Vagina (tissue), 2 donors: Measurements from ENCODE around the gene SLC2A10. TPM values are rescaled to one million over a fixed set of nuclear protein-coding genes. Genes with fewer than 3 reads are reported as not detected.
A peak's percentile ranks its signal among the peaks of the same experiment; 100 is the strongest.

Source experiments
- DNase-seq, 2 donors: peaks; one replicate each; pipeline ENCODE4 v3.0.0-alpha.2; 2017; ENCODE audit errors: extremely low spot score in 2 of 2
- H3K27ac ChIP-seq: fragments of 200-600 bp; sonication (generic); one replicate; pipeline ENCODE4 v1.5.1; 2019
- H3K27me3 ChIP-seq: fragments of 200-600 bp; sonication (generic); one replicate; pipeline ENCODE4 v1.5.1; 2019
- H3K36me3 ChIP-seq, 2 donors: fragments of 200-600 bp; sonication (generic); one replicate each; pipeline ENCODE4 v1.5.1; 2017 to 2019
- H3K4me1 ChIP-seq: fragments of 200-600 bp; sonication (generic); one replicate; pipeline ENCODE4 v1.5.1; 2019
- H3K4me3 ChIP-seq, 2 donors: fragments of 200-600 bp; sonication (generic); 1 replicate in 1 of 2; 2 replicates in 1 of 2; pipeline ENCODE4 v1.5.1; 2016 to 2019
- H3K9me3 ChIP-seq: fragments of 200-600 bp; sonication (generic); one replicate; pipeline ENCODE4 v1.5.1; 2019
- POLR2A ChIP-seq, 2 donors: fragments of 450-650 bp; IDR thresholded peaks; one replicate each; pipeline ENCODE4 v1.6.1; 2017; ENCODE audit warnings: antibody characterized with exemption in 2 of 2, mild to moderate bottlenecking in 2 of 2, moderate library complexity in 2 of 2
- POLR2AphosphoS5 ChIP-seq, 2 donors: sonication (generic); formaldehyde crosslinking; IDR thresholded peaks; one replicate each; pipeline ENCODE4 v1.9.0; 2017; ENCODE audit warnings: antibody characterized with exemption in 2 of 2, mild to moderate bottlenecking in 2 of 2, low read depth in 1 of 2; ENCODE audit not compliant: insufficient read depth in 1 of 2
- intact Hi-C: fragments of 100-400 bp; cut with DNase I; formaldehyde crosslinking; loops from one replicate; pipeline ENCODE4 v1.15.1; 2023
- total RNA-seq: library from RNA; depleted of rRNA; stranded (reverse); fragments of >200 nt; gene quantifications from one replicate; pipeline ENCODE4 v1.2.3, GENCODE V29; 2016
- TF ChIP-seq, protein P1 (sequence below), 3 experiments: fragments of 450-650 bp in 2 of 3; fragments of 200-600 bp in 1 of 3; sonication (generic) in 1 of 3; IDR thresholded peaks; one replicate each; pipeline ENCODE4 v1.5.1; 2017 to 2019; ENCODE audit warnings: antibody characterized with exemption in 3 of 3, mild to moderate bottlenecking in 2 of 3, moderate library complexity in 2 of 3

The SLC2A10 gene
- total RNA-seq, 1 donor from 2014 or later: 21.6 TPM

DNA sequence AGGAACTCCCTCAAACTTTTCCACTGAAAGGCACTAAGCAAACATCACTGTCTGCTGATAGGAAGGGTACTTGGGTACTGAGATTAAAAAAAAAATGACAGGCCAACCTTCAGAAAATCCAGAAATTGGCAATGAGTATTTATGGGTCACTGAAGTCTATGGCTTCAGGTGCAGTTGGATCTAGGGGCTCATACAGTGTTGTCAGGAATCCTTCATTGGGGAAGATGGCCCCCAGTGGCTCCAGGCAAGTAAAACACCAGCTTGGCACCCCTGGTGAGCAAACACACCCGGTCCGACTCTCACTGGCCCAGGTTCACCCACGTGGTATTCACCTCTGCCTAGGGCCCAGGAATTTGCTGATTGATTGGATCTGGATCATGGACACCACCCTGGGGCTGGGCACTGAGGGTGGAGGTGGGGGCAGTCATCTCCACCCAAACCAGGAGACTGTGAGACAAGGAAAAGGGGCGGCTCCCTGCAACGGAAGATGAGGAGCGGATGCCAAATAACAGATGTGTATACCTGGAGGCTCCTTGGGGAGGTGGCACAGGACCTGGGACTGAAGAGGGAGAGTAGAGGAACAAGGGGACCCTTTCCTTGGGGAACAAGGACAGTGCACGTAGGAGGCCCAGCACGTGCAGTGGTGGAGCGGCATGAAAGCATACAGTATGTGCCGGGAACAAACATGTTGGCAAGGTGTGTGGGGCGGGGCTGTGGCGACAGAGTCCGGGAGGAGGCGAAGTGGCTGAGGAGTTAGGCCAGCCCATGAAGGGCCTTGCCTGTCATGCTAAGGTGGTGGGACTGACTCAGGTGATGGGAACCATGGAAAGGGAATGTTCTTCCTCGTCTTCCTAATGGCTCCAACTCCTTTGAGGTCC lies 4.7 kb downstream of the SLC2A10 start:
- intact Hi-C loops: no loop called here
- TF ChIP-seq POLR2AphosphoS5 (IDR thresholded peaks at IDR 0.05; ENCODE audit: insufficient read depth in 1 of 2, low read depth in 1 of 2): no peak
- TF ChIP-seq POLR2A (IDR thresholded peaks at IDR 0.05): no peak
- TF ChIP-seq, protein P1, sequence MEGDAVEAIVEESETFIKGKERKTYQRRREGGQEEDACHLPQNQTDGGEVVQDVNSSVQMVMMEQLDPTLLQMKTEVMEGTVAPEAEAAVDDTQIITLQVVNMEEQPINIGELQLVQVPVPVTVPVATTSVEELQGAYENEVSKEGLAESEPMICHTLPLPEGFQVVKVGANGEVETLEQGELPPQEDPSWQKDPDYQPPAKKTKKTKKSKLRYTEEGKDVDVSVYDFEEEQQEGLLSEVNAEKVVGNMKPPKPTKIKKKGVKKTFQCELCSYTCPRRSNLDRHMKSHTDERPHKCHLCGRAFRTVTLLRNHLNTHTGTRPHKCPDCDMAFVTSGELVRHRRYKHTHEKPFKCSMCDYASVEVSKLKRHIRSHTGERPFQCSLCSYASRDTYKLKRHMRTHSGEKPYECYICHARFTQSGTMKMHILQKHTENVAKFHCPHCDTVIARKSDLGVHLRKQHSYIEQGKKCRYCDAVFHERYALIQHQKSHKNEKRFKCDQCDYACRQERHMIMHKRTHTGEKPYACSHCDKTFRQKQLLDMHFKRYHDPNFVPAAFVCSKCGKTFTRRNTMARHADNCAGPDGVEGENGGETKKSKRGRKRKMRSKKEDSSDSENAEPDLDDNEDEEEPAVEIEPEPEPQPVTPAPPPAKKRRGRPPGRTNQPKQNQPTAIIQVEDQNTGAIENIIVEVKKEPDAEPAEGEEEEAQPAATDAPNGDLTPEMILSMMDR (IDR thresholded peaks at IDR 0.05): no peak
- H3K4me1 ChIP-seq: peaks cover 48% of the 10 kb centered on the region

DNA sequence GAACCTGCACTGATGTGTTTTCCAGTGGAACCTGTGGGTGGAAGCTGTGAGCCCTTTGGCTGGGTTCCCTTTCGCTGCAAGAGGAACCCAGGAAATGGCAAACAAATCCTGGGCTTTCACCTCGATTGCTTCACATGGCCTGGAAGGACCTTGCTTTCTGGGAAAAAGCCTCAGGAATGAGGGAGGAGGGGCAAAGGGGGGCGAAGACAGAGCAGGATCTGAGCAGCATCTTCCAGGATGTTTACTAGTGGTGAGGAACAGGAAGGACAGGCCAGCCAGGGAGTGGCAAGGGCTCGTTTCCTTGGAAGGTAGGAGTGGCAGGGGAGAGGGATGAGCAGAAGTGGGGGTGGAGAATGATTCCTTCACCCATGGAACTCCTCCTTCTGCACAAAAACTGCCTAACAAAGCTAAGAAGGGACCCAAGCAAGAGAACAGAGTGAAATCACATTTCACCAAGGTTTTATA lies 5.9 kb downstream of the SLC2A10 start:
- Histone ChIP-seq H3K9me3 (no peaks in the 10 kb centered on the region), H3K36me3 (no peaks in the 10 kb centered on the region), H3K4me3 (no peak overlapping the region), H3K4me1 (peaks cover 42% of the 10 kb centered on the region), H3K27me3 (no peaks in the 10 kb centered on the region), H3K27ac (peak overlapping the region; percentile 26)
- DNase-seq: peak in 1 of 2 donors; percentile 91
- intact Hi-C loops: no loop called here
- peak in 1 of 2 donors; percentile 11 for TF ChIP-seq POLR2AphosphoS5 (IDR thresholded peaks at IDR 0.05; ENCODE audit: insufficient read depth in 1 of 2, low read depth in 1 of 2)
- TF ChIP-seq, protein P1 (IDR thresholded peaks at IDR 0.05): peak in 1 of 3 experiments; percentile 31
- TF ChIP-seq POLR2A (IDR thresholded peaks at IDR 0.05): no peak

More for the DNA sequence above, 4.7 kb downstream of the SLC2A10 start:
- H3K9me3 ChIP-seq: no peaks in the 10 kb centered on the region
- no peak overlapping the region for H3K4me3 ChIP-seq
- no peak for DNase-seq
- no peaks in the 10 kb centered on the region for H3K27me3 ChIP-seq
- H3K27ac ChIP-seq: peak overlapping the region; percentile 15
- no peaks in the 10 kb centered on the region for H3K36me3 ChIP-seq

DNA sequence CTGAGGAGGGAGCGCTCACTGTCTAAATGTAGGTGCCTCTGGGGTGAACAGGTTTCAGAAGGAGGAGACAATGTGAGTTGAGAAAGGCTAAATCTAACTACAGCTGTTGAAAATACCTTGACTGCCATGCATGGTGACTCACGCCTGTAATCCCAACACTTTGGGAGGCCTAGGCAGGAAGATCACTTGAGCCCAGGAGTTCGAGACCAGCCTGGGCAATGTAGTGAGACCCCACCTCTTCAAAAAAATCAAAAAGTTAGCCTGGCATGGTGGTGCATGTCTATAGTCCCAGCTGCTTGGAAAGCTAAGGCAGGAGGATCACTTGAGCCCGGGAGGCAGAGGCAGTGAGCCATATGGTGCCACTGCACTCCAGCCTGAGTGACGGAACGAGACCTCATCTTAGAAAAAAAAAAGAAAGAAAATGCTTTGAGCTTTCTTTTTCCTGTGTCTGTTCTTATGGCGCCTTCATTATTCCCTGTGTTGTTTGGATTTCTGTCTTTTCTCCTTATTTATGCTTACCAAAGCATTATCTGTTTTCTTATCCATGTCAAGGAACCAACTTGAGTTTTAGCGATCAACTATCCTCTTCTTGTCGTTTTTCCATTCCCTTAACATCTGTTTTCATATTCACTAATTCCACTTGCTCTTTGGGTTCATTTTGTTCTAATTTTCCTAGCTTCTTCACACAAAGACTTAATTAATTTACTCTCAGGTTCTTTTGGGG lies 8.5 kb downstream of the SLC2A10 start:
- Histone ChIP-seq H3K4me1 (peaks cover 16% of the 10 kb centered on the region), H3K27ac (no peak overlapping the region)
- intact Hi-C loops: no loop called here

DNA sequence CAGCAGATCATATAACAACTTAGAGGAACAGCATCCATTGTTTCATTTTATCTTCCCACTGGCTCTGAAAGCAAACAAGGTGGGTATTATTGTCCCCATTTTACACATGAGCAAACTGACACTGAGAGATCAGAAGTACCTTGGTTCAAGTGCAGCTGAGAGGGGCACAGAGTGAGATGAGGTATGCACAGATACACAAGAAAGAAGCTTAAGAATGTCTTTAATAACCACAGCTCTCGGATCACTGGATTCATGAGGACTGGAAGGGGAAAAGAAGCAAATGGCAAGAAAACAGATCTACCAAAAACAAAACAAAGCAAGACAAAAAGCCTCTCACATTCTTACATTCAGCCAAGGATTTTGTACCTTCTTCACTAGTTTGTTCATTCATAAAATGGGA lies 10.6 kb downstream of the SLC2A10 start:
- TF ChIP-seq, protein P1 (IDR thresholded peaks at IDR 0.05): no peak
- TF ChIP-seq POLR2A (IDR thresholded peaks at IDR 0.05) (no peak), POLR2AphosphoS5 (IDR thresholded peaks at IDR 0.05; ENCODE audit: insufficient read depth in 1 of 2, low read depth in 1 of 2) (no peak)
- Histone ChIP-seq H3K4me1 (peaks cover 6% of the 10 kb centered on the region), H3K36me3 (no peaks in the 10 kb centered on the region), H3K27me3 (no peaks in the 10 kb centered on the region), H3K9me3 (no peaks in the 10 kb centered on the region), H3K4me3 (no peak overlapping the region), H3K27ac (no peak overlapping the region)
- no peak for DNase-seq
- intact Hi-C loops: no loop called here

More for the DNA sequence above, 8.5 kb downstream of the SLC2A10 start:
- no peaks in the 10 kb centered on the region for H3K9me3 ChIP-seq
- H3K4me3 ChIP-seq: no peak overlapping the region
- H3K36me3 ChIP-seq: no peaks in the 10 kb centered on the region
- TF ChIP-seq POLR2A (IDR thresholded peaks at IDR 0.05) (no peak), POLR2AphosphoS5 (IDR thresholded peaks at IDR 0.05; ENCODE audit: insufficient read depth in 1 of 2, low read depth in 1 of 2) (no peak)
- TF ChIP-seq, protein P1 (IDR thresholded peaks at IDR 0.05): no peak
- H3K27me3 ChIP-seq: no peaks in the 10 kb centered on the region
- DNase-seq: no peak
